HepG2 (cell line): Measurements from ENCODE around the gene ADORA3. TPM values are rescaled to one million over a fixed set of nuclear protein-coding genes. Genes with fewer than 3 reads are reported as not detected.

Source experiments
- ATAC-seq: fragments of 200-7000 bp; cut with Tn5 transposase; 3 replicates; pipeline ENCODE4 v1.9.1; 2020; ENCODE audit warnings: mild to moderate bottlenecking, moderate library complexity
- BruUV-seq: library from RNA; stranded (reverse); fragments of 400-500 nt; replicated peaks from 2 replicates; lab custom pipeline; 2021; lab: Mats Ljungman, UMichigan
- CTCF ChIA-PET: fragments of 300-600 bp; formaldehyde crosslinking; extraction: SDS; loops from one replicate; lab custom pipeline; 2021; ENCODE audit warnings: low total read pairs, inconsistent platforms, low intra/inter-chr PET ratio; lab: Yijun Ruan, JAX
- POLR2A ChIA-PET: fragments of 350-600 bp; sonication (Branson Sonifier 250); formaldehyde crosslinking; loops from one replicate; lab custom pipeline; 2020; ENCODE audit warnings: antibody characterized with exemption, inconsistent platforms; lab: Yijun Ruan, JAX
- DNase-seq: peaks from one replicate; pipeline ENCODE4 v3.0.0-alpha.2; 2015; ENCODE audit warnings: low spot score
- FAIRE-seq: peaks from 3 replicates; lab custom pipeline; 2011; peaks lifted over from hg19 to GRCh38; lab: Jason Lieb, UNC
- H2AFZ ChIP-seq: one replicate; pipeline ENCODE4 v1.6.1; 2011; ENCODE audit warnings: low read length, inconsistent platforms
- H3K27ac ChIP-seq: fragments of 300-600 bp; 3 replicates; pipeline ENCODE4 v1.8.0; 2011; ENCODE audit warnings: mixed run types, mild to moderate bottlenecking, mixed read lengths, low read length, inconsistent platforms; ENCODE audit not compliant: insufficient read depth; ENCODE audit errors: extremely low read length
- H3K27me3 ChIP-seq, 2 experiments: fragments of 200-600 bp in 1 of 2; 2 replicates in 1 of 2; 3 replicates in 1 of 2; pipeline versions ENCODE4 v1.6.0 to v1.8.0; 2011; ENCODE audit warnings: low read length in 2 of 2, mild to moderate bottlenecking in 2 of 2, moderate library complexity in 2 of 2, inconsistent platforms in 1 of 2; ENCODE audit not compliant: insufficient read depth in 2 of 2, control insufficient read depth in 1 of 2
- H3K36me3 ChIP-seq, 2 experiments: fragments of 200-600 bp in 1 of 2; replicated peaks in 1 of 2; 2 replicates in 1 of 2; 3 replicates in 1 of 2; pipeline versions ENCODE4 v1.5.1 to v1.8.0; 2011; ENCODE audit warnings: low read length in 2 of 2, inconsistent platforms in 1 of 2; ENCODE audit not compliant: insufficient read depth in 2 of 2, control insufficient read depth in 1 of 2
- H3K4me1 ChIP-seq: 2 replicates; pipeline ENCODE4 v1.5.1; 2012; ENCODE audit warnings: low read length, inconsistent platforms; ENCODE audit not compliant: insufficient read depth
- H3K4me2 ChIP-seq: 2 replicates; pipeline ENCODE4 v1.6.0; 2011; ENCODE audit warnings: low read depth, low read length, inconsistent platforms
- H3K4me3 ChIP-seq, 3 experiments: fragments of 200-600 bp in 1 of 3; sonication (generic), shearing (Covaris generic) in 1 of 3; replicated peaks in 1 of 3; 2 replicates each; pipeline ENCODE4 v1.5.1; 2011 to 2016; ENCODE audit warnings: low read length in 3 of 3, inconsistent platforms in 2 of 3, low read depth in 2 of 3, mild to moderate bottlenecking in 2 of 3, control low read depth in 1 of 3, mixed read lengths in 1 of 3; ENCODE audit not compliant: insufficient read depth in 1 of 3
- H3K79me2 ChIP-seq: one replicate; pipeline ENCODE4 v1.6.1; 2011; ENCODE audit warnings: low read length, inconsistent platforms; ENCODE audit not compliant: insufficient read depth
- H3K9ac ChIP-seq: 2 replicates; pipeline ENCODE4 v1.6.0; 2011; ENCODE audit warnings: mild to moderate bottlenecking, low read depth, low read length, inconsistent platforms; ENCODE audit not compliant: insufficient read depth
- H3K9me3 ChIP-seq: 2 replicates; pipeline ENCODE4 v1.5.1; 2012; ENCODE audit warnings: mild to moderate bottlenecking, low read length
- H4K20me1 ChIP-seq: 2 replicates; pipeline ENCODE4 v1.6.0; 2011; ENCODE audit warnings: inconsistent platforms, mild to moderate bottlenecking, low read length, moderate library complexity; ENCODE audit not compliant: insufficient read depth
- ASH2L ChIP-seq: fragments of 300-600, 200-600 bp; sonication (generic); IDR thresholded peaks from 2 replicates; pipeline ENCODE4 v1.7.0; 2017; ENCODE audit warnings: low read depth, mild to moderate bottlenecking, moderate library complexity, mixed read lengths, low read length; ENCODE audit not compliant: insufficient read length
- CBFB ChIP-seq: sonication (generic); formaldehyde crosslinking; IDR thresholded peaks from 2 replicates; pipeline ENCODE4 v1.4.0; 2020; ENCODE audit warnings: missing genetic modification reagents
- ELF4 ChIP-seq: sonication (generic); formaldehyde crosslinking; IDR thresholded peaks from 2 replicates; pipeline ENCODE4 v1.5.0; 2020; ENCODE audit warnings: missing genetic modification reagents, mild to moderate bottlenecking, moderate library complexity, borderline replicate concordance
- ESRRA ChIP-seq: sonication (generic); formaldehyde crosslinking; IDR thresholded peaks from 2 replicates; pipeline ENCODE4 v1.5.1; 2020; ENCODE audit warnings: mild to moderate bottlenecking, low read depth, missing genetic modification reagents
- KDM1A ChIP-seq: IDR thresholded peaks from 2 replicates; pipeline ENCODE4 v1.6.1; 2016; ENCODE audit warnings: missing compliant biosample characterization
- NFE2L1 ChIP-seq: sonication (generic); formaldehyde crosslinking; IDR thresholded peaks from 2 replicates; pipeline ENCODE4 v1.4.0; 2020; ENCODE audit warnings: missing genetic modification reagents, mild to moderate bottlenecking, borderline replicate concordance
- RCOR2 ChIP-seq: IDR thresholded peaks from 2 replicates; pipeline ENCODE4 v1.6.1; 2016; ENCODE audit warnings: missing biosample characterization, missing genetic modification reagents
- TFDP2 ChIP-seq: sonication (generic); formaldehyde crosslinking; IDR thresholded peaks from 2 replicates; pipeline ENCODE4 v1.4.0; 2020; ENCODE audit warnings: missing genetic modification reagents
- TRIM24 ChIP-seq: sonication (generic); formaldehyde crosslinking; IDR thresholded peaks from 2 replicates; pipeline ENCODE4 v1.8.0; 2022; ENCODE audit warnings: mild to moderate bottlenecking, missing genetic modification reagents
- XRCC5 ChIP-seq: fragments of 200-400 bp; formaldehyde crosslinking; optimal IDR thresholded peaks from 2 replicates; pipeline ENCODE3; 2017; ENCODE audit warnings: mild to moderate bottlenecking, low read length
- ZBED4 ChIP-seq: sonication (generic); formaldehyde crosslinking; IDR thresholded peaks from 2 replicates; pipeline ENCODE4 v1.4.0; 2020; ENCODE audit warnings: missing genetic modification reagents, borderline replicate concordance
- ZC3H13 ChIP-seq: sonication (generic); formaldehyde crosslinking; IDR thresholded peaks from 2 replicates; pipeline ENCODE4 v1.8.1; 2023; ENCODE audit warnings: mild to moderate bottlenecking, missing genetic modification reagents, moderate library complexity
- ZSCAN21 ChIP-seq: sonication (generic); formaldehyde crosslinking; IDR thresholded peaks from 2 replicates; pipeline ENCODE4 v1.8.0; 2022; ENCODE audit warnings: mild to moderate bottlenecking, missing genetic modification reagents, moderate library complexity, borderline replicate concordance
- WGBS: methylation state at CpG from one replicate; pipeline ENCODE4 v1.1.6; 2017; ENCODE audit warnings: low lambda C conversion rate; 5-methylcytosine and 5-hydroxymethylcytosine counted together
- in situ Hi-C: cut with HindIII; loops from 2 replicates; pipeline ENCODE4 v1.10.0; 2017; ENCODE audit warnings: low pct_unique_long_range_greater_than_20kb; ENCODE audit not compliant: extremely low pct_ligation_motif_present
- intact Hi-C: fragments of 100-400 bp; cut with micrococcal nuclease; formaldehyde crosslinking; loops from one replicate; pipeline ENCODE4 v1.10.0; 2022; ENCODE audit not compliant: unreplicated experiment
- polyA plus RNA-seq, 8 experiments: library from polyadenylated mRNA; depleted of rRNA in 3 of 8; stranded (reverse) in 7 of 8; unstranded in 1 of 8; fragments of >200 nt; fragmentation: Illumina TruSeq in 4 of 8; extraction: Trizol in 4 of 8; gene quantifications; 2 replicates each; pipeline versions ENCODE4 v1.2.1 to v1.2.3, GENCODE V29; 2011 to 2016; ENCODE audit warnings: low read depth in 4 of 8, missing spikeins in 1 of 8, mixed read lengths in 1 of 8; ENCODE audit not compliant: insufficient read depth in 1 of 8
- total RNA-seq, 5 experiments: library from RNA; depleted of rRNA; stranded (reverse); fragments of >200 nt; fragmentation: Illumina TruSeq; extraction: Trizol; gene quantifications; 2 replicates each; pipeline ENCODE4 v1.2.3, GENCODE V29; 2016; ENCODE audit warnings: low read depth in 1 of 5
- TF ChIP-seq, protein P1 (sequence below): sonication (generic); IDR thresholded peaks from 2 replicates; pipeline ENCODE4 v1.6.1; 2016; ENCODE audit warnings: low read depth, borderline replicate concordance

ADORA3 gene
- total and polyA plus RNA-seq, 2 of the 13 experiments (the other 11 are each of a cell fraction or from before 2014, with no cell fraction given) = not detected

DNA sequence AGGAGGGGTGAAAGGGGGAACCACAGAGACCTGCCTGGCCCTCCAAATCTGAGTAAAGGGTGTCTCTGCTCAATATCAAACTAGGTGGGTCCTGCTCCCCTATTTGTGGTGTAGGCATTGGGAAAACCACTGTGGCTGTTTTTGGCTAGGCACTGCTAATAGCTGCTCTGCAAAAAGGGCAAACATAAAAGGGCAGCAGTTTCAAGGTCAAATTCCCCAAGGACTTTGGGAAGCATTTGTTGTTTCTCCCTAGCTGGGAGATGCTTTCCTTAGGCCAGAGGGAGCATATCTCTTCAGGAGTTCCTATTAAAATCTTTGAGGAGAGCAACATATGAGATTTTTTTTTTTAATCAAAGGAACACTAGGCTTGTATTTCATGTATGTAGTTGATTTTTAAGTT lies 27.2 kb downstream of the ADORA3 start:
- H4K20me1 ChIP-seq = no peaks in the 10 kb centered on the region
- BruUV-seq = no TSS peak
- in situ Hi-C loops (no loop called here), intact Hi-C loops (no loop called here)
- no peak overlapping the region for H3K4me3 ChIP-seq
- no peak overlapping the region for H3K4me2 ChIP-seq
- no peak overlapping the region for H2AFZ ChIP-seq
- peaks cover 13% of the 10 kb centered on the region for H3K4me1 ChIP-seq
- DNase-seq (no peak), FAIRE-seq (no peak), ATAC-seq (no peak)
- no peaks in the 10 kb centered on the region for H3K27me3 ChIP-seq
- TF ChIP-seq XRCC5 (no peak), ESRRA (CRISPR knock-in tag) (peak; percentile 62; the same call in 1 of the 2 replicates), RCOR2 (CRISPR knock-in tag) (no peak), KDM1A (CRISPR knock-in tag) (no peak), ZC3H13 (CRISPR knock-in tag) (no peak), TFDP2 (CRISPR knock-in tag) (no peak)
- TF ChIP-seq, protein P1, sequence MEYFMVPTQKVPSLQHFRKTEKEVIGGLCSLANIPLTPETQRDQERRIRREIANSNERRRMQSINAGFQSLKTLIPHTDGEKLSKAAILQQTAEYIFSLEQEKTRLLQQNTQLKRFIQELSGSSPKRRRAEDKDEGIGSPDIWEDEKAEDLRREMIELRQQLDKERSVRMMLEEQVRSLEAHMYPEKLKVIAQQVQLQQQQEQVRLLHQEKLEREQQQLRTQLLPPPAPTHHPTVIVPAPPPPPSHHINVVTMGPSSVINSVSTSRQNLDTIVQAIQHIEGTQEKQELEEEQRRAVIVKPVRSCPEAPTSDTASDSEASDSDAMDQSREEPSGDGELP = no peak
- CTCF ChIA-PET = no interaction called here
- H3K9ac ChIP-seq = no peak overlapping the region
- no peaks in the 10 kb centered on the region for H3K36me3 ChIP-seq
- POLR2A ChIA-PET = no interaction called here
- H3K79me2 ChIP-seq = no peaks in the 10 kb centered on the region
- no peak overlapping the region for H3K27ac ChIP-seq
- H3K9me3 ChIP-seq = no peaks in the 10 kb centered on the region

- Histone ChIP-seq H3K27me3 (no peaks in the 10 kb centered on the region), H3K36me3 (no peaks in the 10 kb centered on the region), H4K20me1 (no peaks in the 10 kb centered on the region), H3K4me1 (peaks cover 13% of the 10 kb centered on the region), H3K9me3 (no peaks in the 10 kb centered on the region), H3K4me2 (no peak overlapping the region), H2AFZ (no peak overlapping the region), H3K79me2 (no peaks in the 10 kb centered on the region), H3K9ac (no peak overlapping the region), H3K4me3 (no peak overlapping the region), H3K27ac (no peak overlapping the region)
- in situ Hi-C loops = no loop called here
- ATAC-seq = no peak
- intact Hi-C loops = no loop called here
- no TSS peak for BruUV-seq
- no peak for DNase-seq
- POLR2A ChIA-PET = no interaction called here
- WGBS = 75% methylated on average over 5 of the region's 5 CpGs
- FAIRE-seq = no peak
- CTCF ChIA-PET = no interaction called here
- TF ChIP-seq ELF4 (CRISPR knock-in tag) = no peak
- no peak for TF ChIP-seq CBFB (CRISPR knock-in tag)
- TF ChIP-seq ZSCAN21 (CRISPR knock-in tag) = no peak
- TF ChIP-seq ZBED4 (CRISPR knock-in tag) = no peak
- no peak for TF ChIP-seq ZC3H13 (CRISPR knock-in tag)
- no peak for TF ChIP-seq ASH2L
- TF ChIP-seq TRIM24 (CRISPR knock-in tag) = no peak
- TF ChIP-seq NFE2L1 (CRISPR knock-in tag) = no peak
Observed at GRCh38 chr1:111475701-111476100, 27.7 kb downstream of the ADORA3 start.
